ENCODE results near the gene NPSR1. TPM values are rescaled to one million over a fixed set of nuclear protein-coding genes. Genes with fewer than 3 reads are reported as not detected.

NPSR1 gene
- total RNA-seq, 1 experiment from 2014 or later, result not detected

GRCh38 chr7:34758111-34758601 is 100.1 kb downstream of the NPSR1 start:
- Histone ChIP-seq H2BK12ac (ENCODE audit: insufficient read length, low read depth, low read length) (no peak overlapping the region), H2BK120ac (ENCODE audit: low read depth, low read length, poor library complexity, severe bottlenecking) (no peak overlapping the region), H4K5ac (ENCODE audit: insufficient read length, low read depth, low read length) (no peak overlapping the region), H3K9me3 (ENCODE audit: control insufficient read depth, low read depth, low read length) (no peaks in the 10 kb centered on the region), H3K4me2 (ENCODE audit: insufficient read depth, insufficient read length, low read length) (no peak overlapping the region), H4K8ac (replicated peaks; ENCODE audit: insufficient read length, low read depth, low read length) (no peak overlapping the region), H3T11ph (ENCODE audit: low read length) (no peak overlapping the region), H3K4ac (ENCODE audit: low read depth, low read length) (no peak overlapping the region), H3K27me3 (ENCODE audit: insufficient read depth, low read length) (no peaks in the 10 kb centered on the region), H4K20me1 (ENCODE audit: control insufficient read depth, insufficient read depth, insufficient read length) (no peaks in the 10 kb centered on the region), H3K27ac (ENCODE audit: insufficient read length, low read depth, low read length) (no peak overlapping the region), H2AK5ac (ENCODE audit: insufficient read length, low read length) (no peak overlapping the region), H2BK5ac (ENCODE audit: insufficient read length, low read length) (no peak overlapping the region), H3K14ac (ENCODE audit: insufficient read depth, low read length) (no peak overlapping the region), H3K56ac (ENCODE audit: insufficient read length, low read depth, low read length) (no peak overlapping the region), H3K4me1 (ENCODE audit: insufficient read depth, low read length) (no peaks in the 10 kb centered on the region), H3K23ac (ENCODE audit: insufficient read length, low read depth, low read length) (no peak overlapping the region), H3K18ac (ENCODE audit: insufficient read length, low read depth, low read length) (no peak overlapping the region), H2BK15ac (ENCODE audit: low read depth, low read length) (no peak overlapping the region), H2AFZ (ENCODE audit: low read length) (no peak overlapping the region), H3K9ac (ENCODE audit: extremely low read depth, insufficient read length, low read length) (no peak overlapping the region), H4K91ac (ENCODE audit: insufficient read length, low read depth, low read length) (no peak overlapping the region), H3K79me1 (ENCODE audit: insufficient read depth, low read depth, low read length, poor library complexity, severe bottlenecking) (no peaks in the 10 kb centered on the region), H2BK20ac (ENCODE audit: low read depth, low read length, poor library complexity, severe bottlenecking) (no peak overlapping the region), H3K79me2 (ENCODE audit: insufficient read depth, low read length) (no peaks in the 10 kb centered on the region), H3K23me2 (ENCODE audit: insufficient read length, low read depth, low read length, poor library complexity, severe bottlenecking) (no peaks in the 10 kb centered on the region)
- H3K4me3 Mint-ChIP-seq, result no peak overlapping the region
- DNase-seq, result no peak
- TF ChIP-seq CTCF (conservative IDR thresholded peaks at IDR 0.05), result no peak
- H3K27ac Mint-ChIP-seq, result no peak overlapping the region
- H3K27me3 Mint-ChIP-seq (ENCODE audit: low read depth), result no peaks in the 10 kb centered on the region
- H3K9me3 Mint-ChIP-seq, result no peaks in the 10 kb centered on the region
- no CpG with 5 or more reads among the region's 1 CpG for WGBS (ENCODE audit: extremely low coverage, insufficient read length, low lambda C conversion rate)
- H3K4me1 Mint-ChIP-seq, result peaks cover 0 to 7% of the 10 kb centered on the region in 2 experiments; a peak in 1 of 4 replicates
- no peaks in the 10 kb centered on the region for H3K36me3 Mint-ChIP-seq (ENCODE audit: insufficient read depth in 1 of 3, low read depth in 3 of 3)
